DMS153 treated with DMSO at 0.1 percent for 48 hours (cell line): ENCODE data around the gene STX8.
"Not testable (repeated sequence)": the region's sequence is repeated elsewhere in the genome, so short reads cannot be mapped to it uniquely, and the experiment has no call there.

Source experiments
- DNase-seq: peaks from one replicate; lab custom pipeline; 2025; ENCODE audit not compliant: unreplicated experiment; lab: John Stamatoyannopoulos, UW

The STX8 gene

DNA sequence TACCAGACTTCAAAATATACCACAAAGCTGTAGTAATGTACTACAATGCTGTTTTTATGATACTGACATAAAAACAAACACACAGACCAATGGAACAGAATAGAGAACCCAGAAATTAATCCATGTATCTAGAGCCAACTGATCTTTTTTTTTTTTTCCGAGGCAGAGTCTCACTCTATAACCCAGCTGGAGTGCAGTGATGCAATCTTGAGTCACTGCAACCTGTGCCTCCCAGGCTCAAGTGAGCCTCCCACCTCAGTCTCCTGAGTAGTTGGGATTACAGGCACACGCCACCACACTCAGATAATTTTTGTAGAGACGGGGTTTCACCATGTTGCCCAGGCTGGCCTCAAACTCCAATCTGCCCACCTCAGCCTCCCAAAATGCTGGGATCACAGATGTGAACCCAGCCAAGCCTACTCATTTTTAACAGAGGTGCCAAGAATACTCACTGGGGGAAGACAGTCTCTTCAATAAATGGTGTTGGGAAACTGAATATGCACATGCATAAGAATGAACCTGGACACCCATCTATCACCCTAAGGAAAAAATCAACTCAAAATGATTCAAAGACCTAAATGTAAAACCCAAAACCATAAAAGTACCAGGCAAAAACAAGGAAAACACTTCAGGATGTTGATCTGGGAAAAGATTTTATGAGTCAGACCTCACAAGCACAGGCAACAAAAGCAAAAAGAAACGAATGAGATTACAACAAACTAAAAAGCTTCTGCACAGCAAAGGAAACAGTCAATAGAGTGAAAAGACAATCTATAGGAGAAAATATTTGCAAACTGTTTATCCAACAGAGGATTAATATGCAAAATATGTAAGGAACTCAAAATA lies 63.1 kb downstream of the STX8 start:
- DNase-seq: no peak

DNA sequence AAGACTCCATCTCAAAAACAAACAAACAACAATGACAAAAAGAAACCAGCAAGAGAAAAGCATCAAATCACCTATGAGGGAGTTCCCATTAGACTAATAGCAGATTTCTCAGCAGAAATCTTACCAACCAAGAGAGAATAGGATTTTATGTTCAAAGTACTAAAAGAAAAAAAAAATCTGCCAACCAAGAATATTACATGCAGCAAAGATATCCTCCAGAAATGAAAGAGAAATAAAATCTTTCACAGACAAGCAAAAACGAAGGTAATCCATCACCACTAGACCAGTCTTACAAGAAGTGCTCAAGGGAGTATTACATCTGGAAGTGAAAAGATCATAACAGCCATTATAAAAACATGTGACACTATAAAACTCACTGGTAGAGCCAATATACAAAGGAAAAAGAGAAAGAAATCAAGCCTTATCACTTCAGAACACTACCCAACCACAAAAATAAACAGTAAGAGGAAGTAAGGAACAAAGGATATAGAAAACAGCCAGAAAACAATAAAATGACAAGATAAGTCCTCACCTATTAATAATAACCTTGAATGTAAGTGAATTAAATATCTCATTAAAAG lies 66.3 kb downstream of the STX8 start:
- DNase-seq: no peak

DNA sequence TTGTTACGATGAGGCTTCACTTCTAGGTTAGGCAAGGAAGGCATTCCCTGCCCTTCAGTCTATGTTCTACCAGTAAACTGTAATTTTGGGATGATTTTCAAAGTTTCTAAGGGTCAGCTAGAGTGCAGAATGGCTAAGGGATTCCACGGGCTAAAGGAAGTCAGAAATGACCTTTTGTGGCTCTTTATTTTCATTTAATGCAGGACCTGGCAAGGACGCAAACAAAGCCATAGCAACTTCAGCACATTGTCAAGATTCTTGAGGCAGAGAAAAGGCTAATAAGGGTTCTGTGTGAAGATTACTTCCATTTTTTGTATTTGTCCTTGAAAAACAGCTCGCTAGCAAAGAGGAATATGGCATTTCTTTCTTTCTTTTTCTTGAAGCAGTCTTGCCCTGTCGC lies 76.6 kb downstream of the STX8 start:
- no peak for DNase-seq

DNA sequence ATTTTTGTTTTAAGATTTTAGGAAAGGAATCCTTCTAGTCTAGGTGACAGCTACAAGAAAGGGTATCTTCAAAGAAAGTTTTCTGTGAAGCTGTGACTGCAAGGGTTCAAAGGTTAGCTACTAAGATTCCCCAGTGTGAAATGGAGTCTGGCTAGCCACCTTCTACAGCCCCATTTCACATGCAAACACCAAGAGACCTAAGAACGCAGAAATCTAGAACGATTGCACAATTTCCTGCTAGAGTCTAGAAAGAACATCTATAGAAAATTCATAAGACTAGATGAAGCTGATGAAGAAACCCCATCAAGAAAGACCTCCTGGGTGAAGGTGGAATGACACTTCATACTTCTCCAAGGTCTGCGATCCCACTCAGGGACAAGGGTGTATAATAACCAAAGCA lies 77.1 kb downstream of the STX8 start:
- DNase-seq: no peak

DNA sequence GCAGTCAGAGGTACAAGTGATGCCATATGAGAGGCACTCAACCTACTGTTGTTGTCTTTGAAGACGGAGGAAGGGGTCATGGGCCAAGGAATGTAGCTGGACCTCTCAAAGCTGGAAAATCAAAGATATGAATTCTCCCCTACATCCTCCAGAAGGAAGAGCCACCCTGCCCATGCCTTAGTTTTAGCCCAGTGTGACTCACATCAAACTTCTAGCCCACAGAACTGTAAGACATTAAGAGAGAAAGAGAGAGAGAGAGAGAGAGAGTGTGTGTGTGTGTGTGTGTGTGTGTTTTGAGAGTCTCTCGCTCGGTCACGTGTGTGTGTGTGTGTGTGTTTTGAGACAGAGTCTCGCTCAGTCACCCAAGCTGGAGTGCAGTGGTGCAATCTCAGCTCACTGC lies 87.1 kb downstream of the STX8 start:
- DNase-seq: no peak

DNA sequence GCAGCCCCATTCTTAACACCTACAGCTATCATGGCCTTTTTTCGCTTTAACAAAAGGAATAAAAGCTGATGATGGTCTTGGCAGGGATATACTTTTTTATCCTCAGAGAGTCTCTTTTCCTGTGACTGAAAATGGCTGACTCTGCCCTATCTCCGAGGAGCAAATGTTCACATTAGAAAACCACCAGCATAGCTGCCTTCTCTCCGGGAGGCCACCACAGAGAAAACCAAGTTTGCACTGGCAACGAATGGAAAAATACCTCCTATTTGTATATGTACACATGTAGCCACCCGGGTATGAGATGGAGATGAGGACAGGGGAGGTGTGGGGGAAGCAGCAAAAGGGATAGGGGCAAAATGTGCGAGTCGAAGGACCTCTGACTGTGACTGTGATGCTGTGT lies 88.2 kb downstream of the STX8 start:
- no peak for DNase-seq

DNA sequence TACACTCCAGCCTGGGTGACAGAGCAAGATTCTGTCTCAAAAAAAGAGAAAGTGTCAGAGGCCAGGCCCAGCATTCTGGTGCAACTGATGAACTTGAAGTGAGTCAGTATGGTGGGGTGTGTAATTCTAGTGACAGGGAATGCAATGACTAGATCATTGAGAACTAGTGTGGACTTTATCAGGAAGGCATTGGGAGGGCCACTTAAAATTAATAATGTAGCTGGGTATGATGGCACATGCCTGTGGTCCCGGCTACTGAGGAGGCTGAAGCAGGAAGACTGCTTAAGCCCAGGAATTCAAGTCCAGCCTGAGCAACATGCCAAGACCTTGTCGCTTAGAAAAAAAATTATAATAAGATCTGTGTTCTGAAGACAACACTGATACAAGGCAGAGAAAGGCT lies 90.8 kb downstream of the STX8 start:
- DNase-seq: no peak

DNA sequence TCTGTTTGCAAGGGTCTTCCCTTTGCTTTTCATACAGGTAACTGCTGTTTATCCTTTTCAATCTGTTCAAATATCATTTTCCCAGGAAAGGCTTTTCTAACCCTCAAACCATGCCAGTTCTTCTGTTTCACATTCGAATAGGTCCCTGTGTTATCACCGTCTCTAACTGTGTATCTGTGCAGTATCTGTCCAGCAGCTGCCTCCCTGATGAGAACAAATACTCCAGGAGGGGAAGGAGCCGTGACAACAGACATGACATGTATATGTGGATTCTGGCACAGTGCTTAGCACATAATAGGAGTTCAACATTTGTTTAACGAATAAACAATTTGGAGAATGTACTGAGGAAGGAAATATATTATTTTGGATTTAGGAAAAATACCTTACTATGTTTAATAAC lies 95.7 kb downstream of the STX8 start:
- no peak for DNase-seq

DNA sequence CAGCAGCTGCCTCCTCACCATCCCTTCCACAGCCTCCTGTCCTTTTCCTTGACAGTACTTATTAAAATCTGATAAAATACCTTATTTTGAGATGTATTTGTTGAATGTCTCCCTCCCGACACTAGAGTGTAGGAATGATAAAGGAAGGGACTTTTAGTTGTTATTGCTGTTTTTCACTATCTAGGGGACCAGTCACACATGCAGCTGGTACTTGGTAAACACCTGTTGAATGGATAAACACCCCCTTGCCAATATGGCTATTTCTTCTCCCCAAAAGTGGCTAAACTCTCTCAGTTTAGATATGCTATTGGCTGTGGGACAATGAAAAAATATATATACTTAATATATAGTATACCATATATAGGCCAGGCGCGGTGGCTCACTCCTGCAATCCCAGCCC lies 96.7 kb downstream of the STX8 start:
- DNase-seq: no peak

DNA sequence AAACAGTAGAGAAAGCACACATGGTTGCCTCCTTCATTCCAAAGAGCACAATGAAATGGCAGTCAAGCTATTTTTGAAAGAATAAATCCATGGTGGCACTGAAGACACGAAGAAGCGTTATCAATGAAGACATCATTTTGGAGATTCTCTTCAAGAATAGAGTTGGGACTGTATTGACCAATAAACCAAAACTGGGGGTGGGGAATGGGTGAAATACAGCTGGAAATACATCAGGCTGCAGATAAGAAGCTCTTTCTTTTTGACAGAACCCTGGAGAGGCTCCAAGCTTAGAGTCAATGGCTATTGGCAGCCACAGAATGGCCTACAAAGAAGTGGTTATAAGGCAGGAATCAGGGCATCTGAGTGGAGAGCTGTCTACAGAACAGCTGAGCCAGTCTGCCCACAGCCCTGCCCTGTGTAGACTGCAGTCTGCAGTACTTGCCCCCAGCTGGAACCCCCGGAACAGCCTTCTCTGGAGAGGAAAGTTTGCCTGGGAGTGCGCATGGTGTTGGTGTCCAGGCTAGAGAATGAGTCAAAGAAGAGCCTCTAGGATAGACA lies 100.4 kb downstream of the STX8 start:
- no peak for DNase-seq

DNA sequence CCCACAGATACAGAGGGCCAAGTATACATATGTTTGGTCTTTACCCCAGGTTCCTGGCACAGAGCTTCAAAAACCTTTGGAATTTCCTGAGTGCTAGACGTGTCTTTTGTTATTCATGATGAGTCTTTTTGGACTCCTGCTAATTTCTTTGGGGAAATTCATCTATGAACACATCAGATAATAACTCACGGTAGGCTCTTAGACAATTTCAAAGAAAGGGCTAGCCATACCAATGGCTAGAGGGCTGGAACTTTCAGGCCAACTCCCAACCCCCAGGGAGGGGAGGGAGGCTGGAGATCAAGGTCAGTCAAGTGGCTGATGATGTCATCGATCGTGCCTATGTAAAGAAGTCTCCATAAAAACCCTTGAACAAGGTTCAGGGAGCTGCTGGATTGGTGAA lies 101.9 kb downstream of the STX8 start:
- DNase-seq: no peak

DNA sequence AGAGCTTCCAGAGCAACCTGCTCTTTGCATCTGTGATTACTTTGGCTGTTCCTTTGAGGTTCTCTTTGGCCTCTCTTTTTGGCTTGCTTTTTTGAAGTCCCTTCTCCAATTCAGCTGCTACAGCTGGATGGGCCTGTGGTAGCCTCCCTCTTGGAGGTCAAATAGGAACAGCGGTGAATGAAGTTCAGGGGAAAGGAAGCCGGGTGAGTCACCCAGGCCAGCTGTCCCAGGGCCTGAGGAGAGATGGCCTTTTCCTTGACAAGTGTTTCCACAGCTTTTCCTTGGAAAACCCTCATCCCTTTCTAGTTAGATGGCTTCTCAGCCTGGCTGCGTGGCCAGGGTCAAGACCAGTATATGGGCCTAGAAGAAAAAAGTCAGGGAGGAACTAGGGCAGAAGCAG lies 103.1 kb downstream of the STX8 start:
- DNase-seq: no peak

DNA sequence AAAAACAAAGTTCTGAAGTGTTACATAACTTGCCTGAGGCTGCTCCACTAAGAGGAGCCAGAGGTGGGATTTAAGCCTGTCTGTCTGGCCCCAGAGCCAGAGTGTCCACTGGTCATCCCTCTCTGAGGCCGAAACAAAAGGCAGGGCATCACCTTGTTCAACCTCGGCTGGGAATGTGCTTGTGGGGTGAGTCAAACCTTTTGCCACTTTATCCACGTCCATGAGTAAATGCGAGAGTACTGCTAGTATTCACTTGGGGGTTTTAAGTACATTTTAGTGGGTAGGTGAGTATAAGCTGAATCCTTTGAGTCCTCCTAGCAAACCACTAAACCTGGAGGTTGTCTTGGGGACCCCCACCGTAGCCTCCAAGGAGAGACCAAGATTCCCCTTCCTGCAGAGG lies 103.5 kb downstream of the STX8 start:
- no peak for DNase-seq

DNA sequence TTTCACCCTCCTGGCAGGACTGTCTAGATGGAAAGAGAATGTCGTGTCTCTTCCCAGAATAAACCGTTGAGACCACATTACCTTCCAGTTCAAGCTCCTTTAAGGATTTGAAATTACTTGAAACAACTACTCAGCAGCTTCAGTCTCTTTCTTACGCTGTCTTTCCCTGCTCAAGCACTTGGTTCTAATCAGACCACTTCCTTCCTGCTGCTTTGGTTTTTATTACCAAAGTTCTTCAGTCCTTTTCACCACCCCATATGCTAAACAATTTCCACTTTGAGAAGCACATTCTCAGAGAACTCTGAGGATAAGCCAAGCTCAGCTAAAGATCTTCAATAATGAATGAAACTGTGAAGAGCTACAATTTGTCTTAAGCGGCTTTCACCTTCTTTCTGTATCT lies 105.4 kb downstream of the STX8 start:
- no peak for DNase-seq

DNA sequence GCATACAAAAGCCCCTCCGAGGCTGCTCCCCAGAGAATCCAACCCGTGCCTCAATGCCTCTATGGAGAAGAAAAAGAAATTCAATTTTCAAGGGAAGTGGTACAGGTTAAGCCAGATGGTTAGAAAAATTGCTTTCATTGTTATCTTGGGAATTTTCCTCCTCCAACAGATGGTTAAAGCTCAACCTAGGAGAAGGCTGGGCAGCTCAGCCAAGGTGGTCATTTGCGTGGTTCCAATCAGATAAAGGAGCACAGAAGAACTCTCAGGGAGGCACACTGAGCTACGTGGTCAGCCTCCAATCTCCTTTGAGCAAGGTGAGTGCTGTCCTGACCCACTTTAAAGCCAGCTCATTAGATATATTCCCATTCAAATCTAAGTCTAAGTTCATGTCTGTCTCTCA lies 106.7 kb downstream of the STX8 start:
- DNase-seq: no peak

DNA sequence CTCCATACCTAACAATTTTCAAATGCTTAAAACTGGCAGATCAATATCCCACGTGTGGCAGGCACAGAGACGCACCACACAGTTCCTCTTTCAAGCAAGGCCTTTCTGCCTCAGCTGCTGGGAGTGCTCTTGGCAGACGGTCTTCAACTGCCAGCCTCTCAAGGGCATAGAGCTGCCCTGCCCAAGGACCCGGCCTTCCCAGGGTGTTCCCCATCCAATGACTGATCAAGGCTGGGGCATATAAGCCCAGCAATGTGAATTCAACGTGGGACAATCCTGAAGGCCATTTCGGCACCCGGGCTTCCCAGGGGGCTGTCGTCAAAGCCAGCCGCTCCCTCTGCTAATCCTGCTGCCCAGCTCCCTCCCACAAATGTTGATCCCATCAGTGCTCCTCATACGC lies 107.1 kb downstream of the STX8 start:
- DNase-seq: no peak

DNA sequence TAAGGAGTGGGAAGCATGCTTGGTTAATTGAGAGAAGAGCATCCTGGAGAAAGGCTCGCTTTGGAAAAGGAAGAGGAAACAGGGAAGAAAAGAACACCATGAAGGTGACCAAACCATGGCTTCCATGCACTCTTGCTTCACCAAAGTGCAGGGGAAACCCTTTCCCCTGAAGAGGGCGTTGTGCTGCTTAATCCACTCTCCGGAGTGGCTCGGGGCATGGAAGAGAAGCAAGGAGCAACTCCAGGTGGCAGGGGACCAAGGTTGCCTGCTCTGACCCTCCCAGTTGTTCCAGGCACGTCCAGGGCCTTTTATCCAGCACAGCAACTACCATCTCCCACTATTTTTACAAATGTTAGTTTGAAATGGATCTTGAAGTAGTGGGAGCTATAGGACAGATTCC lies 108.1 kb downstream of the STX8 start:
- no peak for DNase-seq

DNA sequence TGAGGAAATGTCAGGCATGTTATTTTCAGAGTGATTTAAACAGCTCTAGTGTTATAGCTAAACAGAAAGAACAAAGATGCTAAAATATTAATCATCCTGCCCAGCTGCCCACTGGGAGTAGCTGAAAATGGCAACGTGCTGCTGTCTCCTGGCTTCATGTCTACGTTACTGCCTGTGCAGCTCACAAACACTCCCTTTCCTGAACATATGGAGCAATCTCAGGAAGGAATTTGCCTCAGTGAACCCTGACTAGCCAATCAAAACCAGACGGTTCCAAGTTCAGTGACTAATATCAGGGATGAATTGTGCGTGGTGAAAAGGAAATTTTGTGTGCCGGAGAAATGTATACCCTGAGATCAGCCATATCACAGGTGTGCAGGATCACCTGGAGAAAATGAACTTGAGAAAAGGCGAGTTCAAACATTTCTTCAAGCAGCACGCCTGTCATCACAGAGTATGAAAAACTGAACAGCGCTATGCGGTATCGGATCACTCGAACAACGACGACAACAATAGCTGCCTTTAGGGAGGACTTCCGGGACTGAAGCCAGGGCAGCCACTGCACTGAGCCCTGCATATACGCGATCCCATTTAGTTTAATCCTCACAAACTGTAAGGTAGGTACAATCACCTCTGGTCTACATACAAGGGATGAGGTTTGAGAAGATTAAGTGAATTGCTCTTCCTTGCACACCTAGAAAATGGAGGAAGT lies 110.3 kb downstream of the STX8 start:
- DNase-seq: no peak

DNA sequence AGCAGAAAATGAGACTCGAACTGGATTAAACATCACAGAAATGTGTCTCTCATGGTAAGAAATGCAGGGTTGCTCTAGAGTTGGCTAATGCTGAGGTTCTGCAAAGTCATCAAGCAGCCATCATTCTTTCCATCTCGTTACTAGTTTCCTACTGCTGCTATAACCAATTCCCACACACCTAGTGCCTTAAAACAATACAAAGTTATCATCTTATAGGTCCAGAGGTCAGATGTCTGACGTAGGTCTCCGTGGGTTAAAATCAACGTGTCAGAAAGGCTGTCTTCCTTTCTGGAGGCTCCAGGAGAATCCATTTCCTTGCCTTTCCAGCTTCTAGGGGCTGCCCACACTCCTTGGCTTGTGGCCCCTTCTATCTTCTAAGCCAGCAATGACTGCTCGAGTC lies 118.6 kb downstream of the STX8 start:
- no peak for DNase-seq

DNA sequence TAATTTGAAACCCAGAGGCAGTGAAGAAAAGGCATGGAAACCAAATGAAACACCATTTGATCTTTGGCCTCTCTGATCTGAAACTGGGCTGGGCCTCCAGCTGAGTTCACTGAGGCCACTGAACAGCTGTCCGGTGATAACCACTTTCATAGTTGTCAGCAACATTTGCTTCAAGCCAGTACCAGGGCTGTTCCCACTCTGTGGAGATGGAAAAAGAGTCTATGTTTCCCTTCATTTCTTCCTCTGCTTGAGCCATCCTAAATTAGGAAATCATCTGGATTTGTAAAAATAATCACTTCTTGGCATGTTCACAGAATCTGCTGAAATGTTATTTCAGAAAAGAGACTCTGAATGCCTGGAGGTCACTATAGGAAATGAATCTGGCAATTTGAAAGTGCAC lies 119.3 kb downstream of the STX8 start:
- no peak for DNase-seq

DNA sequence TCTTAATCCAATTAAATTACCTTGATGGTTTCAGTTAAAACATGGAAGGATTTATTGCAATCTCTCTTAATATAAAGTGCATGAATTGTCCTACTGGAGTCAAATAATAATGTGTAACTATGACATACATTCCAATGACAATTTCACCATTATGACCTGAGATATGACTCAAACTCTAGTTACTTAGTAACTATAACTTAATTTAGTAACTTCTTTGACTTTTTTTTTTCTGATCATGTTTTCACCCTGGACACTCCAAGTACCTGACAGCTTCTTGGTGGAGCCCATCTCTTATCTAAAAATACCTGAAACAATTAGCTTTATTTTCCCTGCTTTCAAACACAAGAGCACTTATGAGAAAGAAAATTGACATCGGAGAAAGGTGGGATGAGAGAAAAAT lies 123.7 kb downstream of the STX8 start:
- DNase-seq: no peak

DNA sequence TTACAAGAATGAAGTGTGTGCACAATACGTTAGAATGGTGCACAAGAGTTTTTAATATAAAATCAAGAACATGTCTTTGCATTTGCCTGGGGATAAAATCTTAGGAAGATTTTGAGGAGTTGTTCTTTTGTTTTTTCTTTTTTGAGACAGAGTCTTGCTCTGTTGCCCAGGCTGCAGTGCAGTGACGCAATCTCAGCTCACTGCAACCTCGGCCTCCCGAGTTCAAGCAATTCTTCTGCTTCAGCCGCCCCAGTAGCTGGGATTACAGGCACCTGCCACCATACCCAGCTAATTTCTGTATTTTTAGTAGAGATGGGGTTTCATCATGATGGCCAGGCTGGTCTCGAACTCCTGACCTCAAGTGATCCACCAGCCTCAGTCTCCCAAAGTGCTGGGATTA lies 128.3 kb downstream of the STX8 start:
- not testable (repeated sequence) for DNase-seq
